HCT116 (cell line): Measurements from ENCODE around the gene NPFF. TPM values are rescaled to one million over a fixed set of nuclear protein-coding genes. Genes with fewer than 3 reads are reported as not detected.

ENCODE experiments used
- ATAC-seq: fragments of 200-7000 bp; cut with Tn5 transposase; 2 replicates; pipeline ENCODE4 v1.9.1; 2020; ENCODE audit warnings: mild to moderate bottlenecking, moderate library complexity
- BruUV-seq: library from RNA; stranded (reverse); fragments of 400-500 nt; replicated peaks from 2 replicates; lab custom pipeline; 2021; lab: Mats Ljungman, UMichigan
- CTCF ChIA-PET: fragments of 300-600 bp; sonication (Branson Sonifier 250); formaldehyde crosslinking; loops from one replicate; lab custom pipeline; 2021; ENCODE audit warnings: antibody characterized with exemption; lab: Charles Lee
- POLR2A ChIA-PET: fragments of 300-600, 350-600 bp; sonication (Branson Sonifier 250); formaldehyde crosslinking; loops from one replicate; lab custom pipeline; 2021; ENCODE audit warnings: antibody characterized with exemption; lab: Charles Lee
- RAD21 ChIA-PET, 2 experiments: fragments of 300-600 bp; sonication (Branson Sonifier 250); formaldehyde crosslinking; loops; one replicate each; lab custom pipeline; 2023; ENCODE audit warnings: low total read pairs in 2 of 2; ENCODE audit not compliant: uncharacterized antibody in 2 of 2, unreplicated experiment in 2 of 2, low non-redundant PET in 1 of 2; lab: Charles Lee
- DNase-seq: peaks from one replicate; pipeline ENCODE4 v3.0.0-alpha.2; 2010; ENCODE audit warnings: low read depth, low spot score
- H2AFZ ChIP-seq: fragments of 200-600 bp; shearing (Covaris generic), sonication (generic); 2 replicates; pipeline ENCODE4 v1.6.1; 2017; ENCODE audit warnings: low read depth, mixed run types, mixed read lengths, antibody characterized with exemption, low read length; ENCODE audit not compliant: poor library complexity, severe bottlenecking
- H3K27ac ChIP-seq: 2 replicates; pipeline ENCODE4 v1.5.1; 2012; ENCODE audit warnings: low read depth, low read length
- H3K27me3 ChIP-seq: fragments of 200-600 bp; sonication (generic); 2 replicates; pipeline ENCODE4 v1.6.1; 2016; ENCODE audit warnings: mixed run types, low read length, mixed read lengths; ENCODE audit not compliant: insufficient read depth
- H3K36me3 ChIP-seq, 2 experiments: fragments of 200-500 bp in 1 of 2; fragments of 200-600 bp in 1 of 2; sonication (Bioruptor generic) in 1 of 2; sonication (generic) in 1 of 2; 2 replicates each; pipeline versions ENCODE4 v1.5.1 to v1.6.1; 2014 to 2016; ENCODE audit warnings: low read length in 2 of 2, inconsistent platforms in 1 of 2, mixed read lengths in 1 of 2, mixed run types in 1 of 2; ENCODE audit not compliant: insufficient read depth in 2 of 2, control insufficient read depth in 1 of 2
- H3K4me1 ChIP-seq, 2 experiments: fragments of 200-600 bp in 1 of 2; sonication (generic) in 1 of 2; 2 replicates each; pipeline versions ENCODE4 v1.5.1 to v1.6.1; 2012 to 2017; ENCODE audit warnings: low read length in 2 of 2, inconsistent platforms in 1 of 2, mild to moderate bottlenecking in 1 of 2, mixed read lengths in 1 of 2, mixed run types in 1 of 2, moderate library complexity in 1 of 2; ENCODE audit not compliant: insufficient read depth in 2 of 2, control insufficient read depth in 1 of 2
- H3K4me2 ChIP-seq: fragments of 200-600 bp; sonication (generic); 2 replicates; pipeline ENCODE4 v1.6.1; 2017; ENCODE audit warnings: mixed run types, low read length, mixed read lengths
- H3K4me3 ChIP-seq, 2 experiments: fragments of 200-600 bp in 1 of 2; sonication (generic) in 1 of 2; replicated peaks in 1 of 2; 2 replicates each; pipeline ENCODE4 v1.5.1; 2011 to 2016; ENCODE audit warnings: low read length in 2 of 2, control low read depth in 1 of 2, low read depth in 1 of 2, mild to moderate bottlenecking in 1 of 2, mixed read lengths in 1 of 2, mixed run types in 1 of 2
- H3K79me2 ChIP-seq: fragments of 200-600 bp; sonication (generic); 2 replicates; pipeline ENCODE4 v1.6.1; 2017; ENCODE audit warnings: mild to moderate bottlenecking, mixed run types, low read length, moderate library complexity, mixed read lengths; ENCODE audit not compliant: insufficient read depth
- H3K9ac ChIP-seq: fragments of 200-600 bp; sonication (generic); 2 replicates; pipeline ENCODE4 v1.6.1; 2016; ENCODE audit warnings: low read length, mixed read lengths
- H3K9me2 ChIP-seq: fragments of 200-600 bp; sonication (generic), shearing (Covaris generic); 2 replicates; pipeline ENCODE4 v1.6.1; 2017; ENCODE audit warnings: mixed run types, mild to moderate bottlenecking, moderate library complexity; ENCODE audit not compliant: insufficient read depth
- H3K9me3 ChIP-seq, 2 experiments: fragments of 200-500 bp in 1 of 2; fragments of 200-600 bp in 1 of 2; sonication (Bioruptor generic) in 1 of 2; sonication (generic) in 1 of 2; 2 replicates each; pipeline ENCODE4 v1.6.1; 2014 to 2017; ENCODE audit warnings: low read length in 2 of 2, mixed read lengths in 2 of 2, inconsistent platforms in 1 of 2, low read depth in 1 of 2, mild to moderate bottlenecking in 1 of 2, mixed run types in 1 of 2, moderate library complexity in 1 of 2; ENCODE audit not compliant: control insufficient read depth in 1 of 2, insufficient read depth in 1 of 2
- H4K20me1 ChIP-seq: fragments of 200-600 bp; sonication (generic), shearing (Covaris generic); 2 replicates; pipeline ENCODE4 v1.6.1; 2017; ENCODE audit warnings: mixed run types, mild to moderate bottlenecking, moderate library complexity; ENCODE audit not compliant: insufficient read depth
- CBX3 ChIP-seq: IDR thresholded peaks from 2 replicates; pipeline ENCODE4 v1.6.1; 2012; ENCODE audit warnings: low read depth
- EGR1 ChIP-seq: IDR thresholded peaks from 2 replicates; pipeline ENCODE4 v1.6.1; 2012; ENCODE audit warnings: low read depth
- EZH2phosphoT487 ChIP-seq: fragments of 200-600 bp; IDR thresholded peaks from 2 replicates; pipeline ENCODE4 v1.6.1; 2018; ENCODE audit warnings: antibody characterized with exemption, borderline replicate concordance
- FOSL1 ChIP-seq: IDR thresholded peaks from 2 replicates; pipeline ENCODE4 v1.6.1; 2012; ENCODE audit warnings: low read depth
- JUND ChIP-seq: IDR thresholded peaks from 2 replicates; pipeline ENCODE4 v1.6.1; 2012
- POLR2A ChIP-seq: IDR thresholded peaks from 2 replicates; pipeline ENCODE4 v1.7.0; 2011; ENCODE audit warnings: borderline replicate concordance; ENCODE audit not compliant: insufficient read depth, insufficient read length; ENCODE audit errors: extremely low read depth
- RAD21 ChIP-seq: IDR thresholded peaks from 2 replicates; pipeline ENCODE4 v1.6.1; 2012; ENCODE audit warnings: low read depth, mild to moderate bottlenecking
- SIN3A ChIP-seq: IDR thresholded peaks from 2 replicates; pipeline ENCODE4 v1.6.1; 2012; ENCODE audit warnings: low read depth
- SP1 ChIP-seq: IDR thresholded peaks from 2 replicates; pipeline ENCODE4 v1.6.1; 2012; ENCODE audit warnings: low read depth
- SRF ChIP-seq: IDR thresholded peaks from 2 replicates; pipeline ENCODE4 v1.6.1; 2012; ENCODE audit warnings: low read depth
- YY1 ChIP-seq: IDR thresholded peaks from 2 replicates; pipeline ENCODE4 v1.6.1; 2011; ENCODE audit warnings: low read length, low read depth, moderate library complexity, mild to moderate bottlenecking; ENCODE audit not compliant: insufficient replicate concordance; ENCODE audit errors: extremely low read depth
- ZBTB33 ChIP-seq: IDR thresholded peaks from 2 replicates; pipeline ENCODE4 v1.6.1; 2011; ENCODE audit warnings: mild to moderate bottlenecking, low read length, moderate library complexity; ENCODE audit not compliant: insufficient replicate concordance; ENCODE audit errors: extremely low read depth
- ZNF274 ChIP-seq: fragments of 200-500 bp; sonication (Bioruptor generic); IDR thresholded peaks from 2 replicates; pipeline ENCODE4 v1.6.1; 2014; ENCODE audit warnings: mild to moderate bottlenecking, low read depth, low read length, inconsistent platforms
- intact Hi-C: fragments of 100-400 bp; cut with micrococcal nuclease; formaldehyde crosslinking; loops from 2 replicates; pipeline ENCODE4 v1.10.0; 2022
- total RNA-seq: library from RNA; stranded (reverse); gene quantifications from one replicate; pipeline ENCODE4 v1.2.1, GENCODE V29; 2021; ENCODE audit not compliant: unreplicated experiment

The NPFF gene
- total RNA-seq, 1 experiment from 2014 or later: not detected

GRCh38 chr12:53507603-53507885, 260 bp upstream of the NPFF start:
- Histone ChIP-seq H3K4me2 (no peak overlapping the region), H3K27ac (no peak overlapping the region), H3K4me1 (peaks cover 0 to 7% of the 10 kb centered on the region in 2 experiments; a peak in 1 of 4 replicates), H3K9me3 (no peaks in the 10 kb centered on the region), H3K9ac (no peak overlapping the region), H3K4me3 (no peak overlapping the region), H3K36me3 (peaks cover 5 to 9% of the 10 kb centered on the region in 2 experiments; a peak in 3 of 4 replicates), H3K9me2 (no peaks in the 10 kb centered on the region), H3K27me3 (no peaks in the 10 kb centered on the region), H2AFZ (no peak overlapping the region), H4K20me1 (no peaks in the 10 kb centered on the region), H3K79me2 (peaks cover 5% of the 10 kb centered on the region; the same call in 1 of the 2 replicates)
- no TSS peak for BruUV-seq
- TF ChIP-seq ZNF274: no peak
- no peak for TF ChIP-seq FOSL1
- no peak for TF ChIP-seq EGR1
- no peak for TF ChIP-seq POLR2A
- no peak for TF ChIP-seq ZBTB33
- TF ChIP-seq RAD21: no peak
- no peak for TF ChIP-seq SIN3A
- TF ChIP-seq EZH2phosphoT487: no peak
- TF ChIP-seq JUND: no peak
- TF ChIP-seq YY1: no peak
- TF ChIP-seq SRF: no peak
- TF ChIP-seq SP1: no peak
- TF ChIP-seq CBX3: no peak
- RAD21 ChIA-PET: interaction anchor here in 1 of 2 experiments (1.4 kb wide), 1 partner anchor 31 kb away, joined by 5 read pairs; no protein-coding TSS in a partner anchor
- ATAC-seq (no peak), DNase-seq (no peak)
- POLR2A ChIA-PET: no interaction called here
- CTCF ChIA-PET: interaction anchor here (1.5 to 2.8 kb wide), 5 partner anchors 8 to 180 kb away, joined by 5 to 21 read pairs (median 14); partner anchors contain the start of gene MAP3K12
- intact Hi-C loops: no loop called here
